ENCODE data around the gene LPAR3. TPM values are rescaled to one million over a fixed set of nuclear protein-coding genes. Genes with fewer than 3 reads are reported as not detected.

The LPAR3 gene
- total and polyA plus RNA-seq, 2 of the 13 experiments (the other 11 are each of a cell fraction or from before 2014, with no cell fraction given): not detected

- 0% methylated on average over 5 of the region's 5 CpGs for WGBS (ENCODE audit: low lambda C conversion rate)
- Histone ChIP-seq H3K9me3 (ENCODE audit: low read length) (no peaks in the 10 kb centered on the region), H3K4me3 (replicated peaks in 1 of 3; ENCODE audit: insufficient read depth in 1 of 3, low read depth in 2 of 3, low read length in 3 of 3) (no peak overlapping the region), H3K9ac (ENCODE audit: insufficient read depth, low read depth, low read length) (no peak overlapping the region), H3K79me2 (ENCODE audit: insufficient read depth, low read length) (no peaks in the 10 kb centered on the region), H4K20me1 (ENCODE audit: insufficient read depth, low read length) (no peaks in the 10 kb centered on the region), H3K27ac (ENCODE audit: extremely low read length, insufficient read depth, low read length) (no peak overlapping the region), H3K36me3 (replicated peaks in 1 of 2; ENCODE audit: control insufficient read depth in 1 of 2, insufficient read depth in 2 of 2, low read length in 2 of 2) (no peaks in the 10 kb centered on the region), H3K4me2 (ENCODE audit: low read depth, low read length) (no peak overlapping the region), H3K27me3 (ENCODE audit: control insufficient read depth in 1 of 2, insufficient read depth in 2 of 2, low read length in 2 of 2) (peaks cover 0 to 18% of the 10 kb centered on the region in 2 experiments; a peak in 2 of 5 replicates), H3K4me1 (ENCODE audit: insufficient read depth, low read length) (no peaks in the 10 kb centered on the region), H2AFZ (ENCODE audit: low read length) (no peak overlapping the region)
- intact Hi-C loops (cut with micrococcal nuclease; ENCODE audit: unreplicated experiment) (loop anchor here (5.0 kb wide), 1 partner anchor 164 kb away; no protein-coding TSS in a partner anchor), in situ Hi-C loops (cut with HindIII; ENCODE audit: extremely low pct_ligation_motif_present, low pct_unique_long_range_greater_than_20kb) (loop anchor here (10.0 kb wide), 1 partner anchor 161 kb away; no protein-coding TSS in a partner anchor)
- ATAC-seq (peak; percentile 79), DNase-seq (ENCODE audit: low spot score) (peak; percentile 55), FAIRE-seq (peak; percentile 86)
- no TSS peak for BruUV-seq (replicated peaks)
- POLR2A ChIA-PET: no interaction called here
- CTCF ChIA-PET (ENCODE audit: low intra/inter-chr PET ratio, low total read pairs): interaction anchor here (1.7 to 1.9 kb wide), 2 partner anchors 9 to 1005 kb away, joined by 3 to 7 read pairs; no protein-coding TSS in a partner anchor
- no peak for TF ChIP-seq PATZ1 (CRISPR knock-in tag; IDR thresholded peaks at IDR 0.05)
- TF ChIP-seq NBN (conservative IDR thresholded peaks at IDR 0.05): no peak
- TF ChIP-seq PTBP1 (IDR thresholded peaks at IDR 0.05; ENCODE audit: low read depth, low read length, poor library complexity, severe bottlenecking): no peak
- TF ChIP-seq ZNF788 (CRISPR knock-in tag; IDR thresholded peaks at IDR 0.05; ENCODE audit: borderline replicate concordance): no peak
- TF ChIP-seq, protein P1, sequence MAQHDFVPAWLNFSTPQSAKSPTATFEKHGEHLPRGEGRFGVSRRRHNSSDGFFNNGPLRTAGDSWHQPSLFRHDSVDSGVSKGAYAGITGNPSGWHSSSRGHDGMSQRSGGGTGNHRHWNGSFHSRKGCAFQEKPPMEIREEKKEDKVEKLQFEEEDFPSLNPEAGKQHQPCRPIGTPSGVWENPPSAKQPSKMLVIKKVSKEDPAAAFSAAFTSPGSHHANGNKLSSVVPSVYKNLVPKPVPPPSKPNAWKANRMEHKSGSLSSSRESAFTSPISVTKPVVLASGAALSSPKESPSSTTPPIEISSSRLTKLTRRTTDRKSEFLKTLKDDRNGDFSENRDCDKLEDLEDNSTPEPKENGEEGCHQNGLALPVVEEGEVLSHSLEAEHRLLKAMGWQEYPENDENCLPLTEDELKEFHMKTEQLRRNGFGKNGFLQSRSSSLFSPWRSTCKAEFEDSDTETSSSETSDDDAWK (CRISPR knock-in tag; IDR thresholded peaks at IDR 0.05): no peak
- no peak; the same call in 1 of the 2 replicates for TF ChIP-seq ZNF331 (CRISPR knock-in tag; IDR thresholded peaks at IDR 0.05)
- TF ChIP-seq SMAD9 (CRISPR knock-in tag; IDR thresholded peaks at IDR 0.05): no peak
- 0 out of 2 replicates have a peak, but pooled peaks have one; percentile 13 for TF ChIP-seq GATAD2A (CRISPR knock-in tag; IDR thresholded peaks at IDR 0.05)
- no peak for TF ChIP-seq ZNF432 (CRISPR knock-in tag; IDR thresholded peaks at IDR 0.05; ENCODE audit: borderline replicate concordance)
- TF ChIP-seq ERF (CRISPR knock-in tag; IDR thresholded peaks at IDR 0.05): 0 out of 2 replicates have a peak, but pooled peaks have one; percentile 34
- TF ChIP-seq XRCC5 (optimal IDR thresholded peaks at IDR 0.05; ENCODE audit: low read length): no peak
- TF ChIP-seq LBX2 (CRISPR knock-in tag; IDR thresholded peaks at IDR 0.05; ENCODE audit: borderline replicate concordance): no peak
- no peak for TF ChIP-seq HMGA1 (CRISPR knock-in tag; conservative IDR thresholded peaks at IDR 0.05)
- no peak for TF ChIP-seq ZBTB7B (CRISPR knock-in tag; IDR thresholded peaks at IDR 0.05)
- TF ChIP-seq PRPF4 (IDR thresholded peaks at IDR 0.05; ENCODE audit: low read depth, low read length, poor library complexity, severe bottlenecking): no peak
- TF ChIP-seq TBL1XR1 (IDR thresholded peaks at IDR 0.05; ENCODE audit: borderline replicate concordance, low read length, partially characterized antibody): no peak
- no peak for TF ChIP-seq RBM22 (optimal IDR thresholded peaks at IDR 0.05; ENCODE audit: low read length)
- TF ChIP-seq ZNF34 (CRISPR knock-in tag; IDR thresholded peaks at IDR 0.05; ENCODE audit: borderline replicate concordance): no peak
- TF ChIP-seq RCOR2 (CRISPR knock-in tag; IDR thresholded peaks at IDR 0.05): no peak
- TF ChIP-seq ZNF841 (CRISPR knock-in tag; IDR thresholded peaks at IDR 0.05; ENCODE audit: borderline replicate concordance): no peak
Measured at GRCh38 chr1:84936116-84936810, 43.3 kb upstream of the LPAR3 start.

Data from HepG2 (cell line).